A673 (cell line): ENCODE results near the gene SEMA5A. TPM values are rescaled to one million over a fixed set of nuclear protein-coding genes. Genes with fewer than 3 reads are reported as not detected.

Experiments
- BruUV-seq: library from RNA; stranded (reverse); fragments of 400-500 nt; replicated peaks from 2 replicates; lab custom pipeline; 2021; lab: Mats Ljungman, UMichigan
- CTCF ChIA-PET: fragments of 300-600 bp; sonication (Branson Sonifier 250); formaldehyde crosslinking; loops from one replicate; lab custom pipeline; 2022; ENCODE audit warnings: antibody characterized with exemption; lab: Charles Lee
- POLR2A ChIA-PET: fragments of 300-600 bp; sonication (Branson Sonifier 250); formaldehyde crosslinking; loops from one replicate; lab custom pipeline; 2022; ENCODE audit warnings: antibody characterized with exemption; ENCODE audit not compliant: low non-redundant PET; lab: Charles Lee
- DNase-seq: peaks from one replicate; pipeline ENCODE4 v3.0.0-alpha.2; 2015; ENCODE audit warnings: low spot score
- H3K27ac ChIP-seq: fragments of 200-600 bp; sonication (generic); 2 replicates; pipeline ENCODE4 v1.5.1; 2016; ENCODE audit warnings: mixed run types, low read depth, mild to moderate bottlenecking, mixed read lengths, antibody characterized with exemption, low read length; ENCODE audit not compliant: poor library complexity, severe bottlenecking
- H3K27me3 ChIP-seq: fragments of 200-600 bp; sonication (generic); replicated peaks from 2 replicates; pipeline ENCODE4 v1.6.1; 2017; ENCODE audit warnings: mixed run types, low read depth, mild to moderate bottlenecking, mixed read lengths, antibody characterized with exemption, low read length; ENCODE audit not compliant: insufficient read depth, poor library complexity
- H3K36me3 ChIP-seq: fragments of 200-600 bp; sonication (generic); 2 replicates; pipeline ENCODE4 v1.6.1; 2016; ENCODE audit warnings: mixed run types, mild to moderate bottlenecking, mixed read lengths, antibody characterized with exemption, low read length; ENCODE audit not compliant: insufficient read depth, poor library complexity, severe bottlenecking
- H3K4me1 ChIP-seq: fragments of 200-600 bp; sonication (generic); 2 replicates; pipeline ENCODE4 v1.6.1; 2017; ENCODE audit warnings: mixed run types, mild to moderate bottlenecking, mixed read lengths, antibody characterized with exemption, low read length; ENCODE audit not compliant: insufficient read depth, poor library complexity, severe bottlenecking
- H3K4me3 ChIP-seq: fragments of 200-600 bp; sonication (generic); 2 replicates; pipeline ENCODE4 v1.5.1; 2016; ENCODE audit warnings: low read depth, mixed run types, mild to moderate bottlenecking, mixed read lengths, low read length; ENCODE audit not compliant: poor library complexity, severe bottlenecking
- H3K9me3 ChIP-seq: fragments of 200-600 bp; sonication (generic); 2 replicates; pipeline ENCODE4 v1.6.1; 2016; ENCODE audit warnings: mixed run types, low read depth, mild to moderate bottlenecking, mixed read lengths, antibody characterized with exemption, low read length; ENCODE audit not compliant: poor library complexity, severe bottlenecking
- EZH2 ChIP-seq: fragments of 200-600 bp; sonication (generic); IDR thresholded peaks from 2 replicates; pipeline ENCODE4 v1.6.1; 2017; ENCODE audit warnings: borderline replicate concordance, low read depth, mild to moderate bottlenecking, mixed read lengths, antibody characterized with exemption, low read length; ENCODE audit not compliant: poor library complexity, severe bottlenecking
- intact Hi-C: fragments of 100-400 bp; cut with micrococcal nuclease; formaldehyde crosslinking; loops from one replicate; pipeline ENCODE4 v1.10.0; 2022; ENCODE audit not compliant: unreplicated experiment
- total RNA-seq: library from RNA; stranded (reverse); gene quantifications from 2 replicates; pipeline ENCODE4 v1.2.3, GENCODE V29; 2021
- TF ChIP-seq, protein P1 (sequence below): fragments of 300-800, 200-600 bp; sonication (generic); conservative IDR thresholded peaks from 2 replicates; pipeline ENCODE4 v1.5.1; 2017; ENCODE audit warnings: low read depth, mild to moderate bottlenecking, antibody characterized with exemption, low read length, moderate library complexity, mixed read lengths

The SEMA5A gene
- total RNA-seq, 1 experiment from 2014 or later = 0.17 TPM

DNA sequence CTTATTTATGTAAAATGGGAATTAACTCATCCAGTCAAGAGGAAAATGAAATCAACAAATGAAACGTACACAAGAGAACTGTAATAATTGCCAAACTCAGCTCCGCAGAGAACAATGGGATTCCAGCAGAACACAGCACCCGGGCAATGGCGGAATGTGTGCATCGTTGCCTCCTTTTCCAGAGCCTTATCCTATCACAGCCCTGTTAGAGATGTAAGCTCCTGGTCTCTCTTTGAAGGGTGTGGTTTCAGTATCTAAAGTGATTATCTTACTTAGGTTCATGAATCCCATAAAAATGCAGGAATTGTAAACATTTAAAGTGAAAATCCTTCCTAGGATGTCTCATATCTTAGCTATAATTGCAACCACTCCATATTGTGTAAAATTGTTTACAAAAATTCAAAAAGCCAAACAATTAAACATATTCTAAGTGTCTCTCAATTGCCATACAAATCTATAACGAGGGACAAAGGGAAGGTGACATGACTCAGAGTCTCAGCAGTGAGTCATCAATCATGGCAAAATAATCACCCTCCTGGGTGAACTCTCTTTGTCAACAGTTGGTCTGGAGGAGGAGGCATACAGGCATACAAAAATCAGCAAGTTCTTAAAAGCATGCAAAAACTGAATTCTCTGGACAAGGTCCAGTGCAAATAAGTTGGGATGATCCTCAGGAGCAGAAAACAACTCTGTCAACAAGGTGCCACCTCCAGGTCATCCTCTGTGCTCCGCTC lies 22.6 kb downstream of the SEMA5A start:
- no peak for TF ChIP-seq EZH2
- TF ChIP-seq, protein P1, sequence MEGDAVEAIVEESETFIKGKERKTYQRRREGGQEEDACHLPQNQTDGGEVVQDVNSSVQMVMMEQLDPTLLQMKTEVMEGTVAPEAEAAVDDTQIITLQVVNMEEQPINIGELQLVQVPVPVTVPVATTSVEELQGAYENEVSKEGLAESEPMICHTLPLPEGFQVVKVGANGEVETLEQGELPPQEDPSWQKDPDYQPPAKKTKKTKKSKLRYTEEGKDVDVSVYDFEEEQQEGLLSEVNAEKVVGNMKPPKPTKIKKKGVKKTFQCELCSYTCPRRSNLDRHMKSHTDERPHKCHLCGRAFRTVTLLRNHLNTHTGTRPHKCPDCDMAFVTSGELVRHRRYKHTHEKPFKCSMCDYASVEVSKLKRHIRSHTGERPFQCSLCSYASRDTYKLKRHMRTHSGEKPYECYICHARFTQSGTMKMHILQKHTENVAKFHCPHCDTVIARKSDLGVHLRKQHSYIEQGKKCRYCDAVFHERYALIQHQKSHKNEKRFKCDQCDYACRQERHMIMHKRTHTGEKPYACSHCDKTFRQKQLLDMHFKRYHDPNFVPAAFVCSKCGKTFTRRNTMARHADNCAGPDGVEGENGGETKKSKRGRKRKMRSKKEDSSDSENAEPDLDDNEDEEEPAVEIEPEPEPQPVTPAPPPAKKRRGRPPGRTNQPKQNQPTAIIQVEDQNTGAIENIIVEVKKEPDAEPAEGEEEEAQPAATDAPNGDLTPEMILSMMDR = no peak
- ChIA-PET POLR2A (no interaction called here), CTCF (no interaction called here)
- no peak overlapping the region for H3K27ac ChIP-seq
- no peaks in the 10 kb centered on the region for H3K36me3 ChIP-seq
- H3K4me1 ChIP-seq = no peaks in the 10 kb centered on the region
- intact Hi-C loops = no loop called here
- no peak overlapping the region for H3K4me3 ChIP-seq
- no peak for DNase-seq
- no TSS peak for BruUV-seq
- no peaks in the 10 kb centered on the region for H3K27me3 ChIP-seq
- no peaks in the 10 kb centered on the region for H3K9me3 ChIP-seq

DNA sequence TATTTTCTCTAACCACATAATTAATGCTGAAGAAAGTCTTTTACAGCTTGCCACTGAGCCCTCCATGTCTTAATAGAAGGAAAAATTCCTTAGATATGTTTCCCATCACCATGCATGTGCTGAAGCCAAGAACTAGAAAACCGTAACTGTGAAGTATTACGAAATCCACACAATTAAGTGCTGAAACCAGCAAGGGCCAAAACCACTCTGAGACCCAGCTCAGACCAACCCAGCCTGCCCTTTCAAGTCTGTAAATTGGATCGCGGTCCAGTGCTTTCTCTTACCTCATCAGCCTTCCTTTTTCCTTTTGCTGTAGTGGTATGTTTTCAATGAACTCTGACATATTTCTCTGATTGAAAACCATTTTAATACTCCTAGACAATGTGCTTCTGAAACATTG lies 26.3 kb downstream of the SEMA5A start:
- no peak overlapping the region for H3K4me3 ChIP-seq
- DNase-seq = no peak
- H3K4me1 ChIP-seq = no peaks in the 10 kb centered on the region
- H3K27ac ChIP-seq = no peak overlapping the region
- no peaks in the 10 kb centered on the region for H3K36me3 ChIP-seq
- H3K9me3 ChIP-seq = no peaks in the 10 kb centered on the region
- ChIA-PET CTCF (no interaction called here), POLR2A (no interaction called here)
- no TSS peak for BruUV-seq
- intact Hi-C loops = no loop called here
- TF ChIP-seq EZH2 = no peak
- TF ChIP-seq, protein P1 = no peak
- no peaks in the 10 kb centered on the region for H3K27me3 ChIP-seq

DNA sequence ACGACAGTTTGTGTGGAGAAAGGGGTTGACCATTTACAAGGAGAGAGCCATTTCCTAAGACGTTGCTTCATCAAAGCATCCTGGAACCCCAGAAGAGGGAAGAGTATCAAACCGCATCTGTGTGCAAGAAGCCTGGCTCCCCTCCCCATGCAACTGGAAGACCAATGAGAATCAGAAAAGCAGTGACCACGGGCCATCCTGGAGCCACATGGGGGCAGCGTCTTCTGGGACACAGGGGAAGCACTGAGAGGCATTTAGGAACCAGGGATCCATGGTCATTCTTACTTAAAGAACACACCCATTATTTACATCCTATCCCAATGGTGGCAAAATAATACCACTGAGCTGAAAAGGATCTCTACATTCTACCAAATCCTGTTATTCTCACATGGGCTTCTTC lies 29.3 kb downstream of the SEMA5A start:
- no peak for DNase-seq
- no peak overlapping the region for H3K4me3 ChIP-seq
- no peak overlapping the region for H3K27ac ChIP-seq
- H3K27me3 ChIP-seq = no peaks in the 10 kb centered on the region
- CTCF ChIA-PET = no interaction called here
- intact Hi-C loops = no loop called here
- POLR2A ChIA-PET = no interaction called here
- H3K36me3 ChIP-seq = no peaks in the 10 kb centered on the region
- BruUV-seq = no TSS peak
- H3K9me3 ChIP-seq = no peaks in the 10 kb centered on the region
- TF ChIP-seq, protein P1 = no peak
- no peak for TF ChIP-seq EZH2
- no peaks in the 10 kb centered on the region for H3K4me1 ChIP-seq
